ENCODE results near the gene SEMA7A.

- TF ChIP-seq POLR2A (IDR thresholded peaks at IDR 0.05; ENCODE audit: low read depth, low read length): no peak
- no peak for TF ChIP-seq POLR2AphosphoS5 (IDR thresholded peaks at IDR 0.05; ENCODE audit: low read depth, low read length)
- no peak for TF ChIP-seq SPI1 (IDR thresholded peaks at IDR 0.05; ENCODE audit: low read depth, low read length)
- TF ChIP-seq PAX5 (IDR thresholded peaks at IDR 0.05; ENCODE audit: insufficient read depth, low read length, severe bottlenecking): no peak
- TF ChIP-seq TAF1 (IDR thresholded peaks at IDR 0.05; ENCODE audit: low read depth, low read length): no peak
- TF ChIP-seq POU2F2 (IDR thresholded peaks at IDR 0.05; ENCODE audit: low read depth, low read length): no peak
Measured at GRCh38 chr15:74442604-74443003, 8.8 kb upstream of the SEMA7A start.
